Subcutaneous adipose tissue (tissue), 4 donors: ENCODE data around the gene CMTM8. TPM values are rescaled to one million over a fixed set of nuclear protein-coding genes. Genes with fewer than 3 reads are reported as not detected.

Experiments
- CTCF ChIP-seq: fragments of 450-650 bp; IDR thresholded peaks from one replicate; pipeline ENCODE4 v1.5.1; 2016; ENCODE audit warnings: low read depth, mild to moderate bottlenecking, control low read depth, antibody characterized with exemption, moderate library complexity
- total RNA-seq, 4 donors: library from RNA; depleted of rRNA; stranded (reverse); fragments of >200 nt; gene quantifications; one replicate each; pipeline ENCODE4 v1.1.0, GENCODE V29; 2016

Gene CMTM8
- total RNA-seq, 4 donors from 2014 or later: 1.9 to 10.5 (median 4.8) TPM

DNA sequence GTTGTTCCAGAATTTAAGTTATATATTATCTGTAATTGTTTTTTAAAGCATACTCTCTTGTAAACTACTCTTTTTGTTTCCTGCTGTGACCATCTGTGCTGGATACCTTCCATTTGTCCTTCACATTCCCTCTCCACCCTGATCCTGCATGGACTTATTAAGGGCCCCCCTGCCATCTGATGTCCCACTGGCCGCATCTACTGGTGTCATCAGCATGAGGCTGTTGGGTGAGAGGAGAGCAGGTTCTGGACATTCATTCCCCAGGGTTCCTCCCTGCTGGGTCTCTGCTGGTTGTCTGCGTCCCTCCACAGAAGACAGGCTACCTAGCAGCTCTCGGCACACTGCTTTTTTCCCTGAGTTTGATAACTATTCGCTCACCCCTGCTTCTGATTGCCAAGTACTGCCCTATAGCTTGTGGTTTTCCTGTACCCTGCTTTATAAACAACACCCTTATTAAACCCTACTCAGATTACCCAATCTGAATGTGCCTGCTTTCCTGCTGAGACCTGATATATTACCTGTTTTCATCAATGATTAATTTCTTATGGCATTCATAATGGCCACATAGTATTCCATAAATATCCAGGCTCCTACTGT lies 7.7 kb downstream of the CMTM8 start:
- TF ChIP-seq CTCF: no peak

DNA sequence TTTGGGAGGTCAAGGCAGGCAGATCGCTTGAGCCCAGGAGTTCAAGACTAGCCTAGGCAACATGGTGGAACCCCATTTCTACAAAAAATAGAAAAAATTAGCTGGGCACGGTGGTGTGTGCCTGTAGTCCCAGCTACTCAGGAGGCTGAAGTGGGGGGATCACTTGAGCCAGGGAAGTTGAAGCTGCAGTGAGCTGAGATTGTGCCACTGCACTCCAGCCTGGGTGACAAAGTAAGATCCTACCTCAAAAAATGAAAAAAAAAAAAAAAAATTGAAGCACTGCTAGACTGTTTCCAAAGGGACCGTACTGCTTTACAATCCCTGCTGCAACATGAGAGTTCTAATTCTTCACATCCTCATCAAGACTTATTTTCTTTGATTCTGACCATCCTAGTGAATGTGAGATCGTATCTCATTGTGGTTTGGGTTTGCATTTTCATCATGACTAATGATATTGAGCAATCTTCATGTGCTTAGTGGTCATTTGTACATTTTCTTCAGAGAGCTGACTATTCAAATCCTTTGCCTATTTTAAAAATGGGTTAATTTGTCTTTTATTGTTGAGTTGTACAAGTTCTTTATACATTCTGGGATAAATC lies 10.8 kb downstream of the CMTM8 start:
- TF ChIP-seq CTCF: no peak

- no peak for TF ChIP-seq CTCF
Observed at GRCh38 chr3:32254268-32254667, 15.8 kb downstream of the CMTM8 start.

DNA sequence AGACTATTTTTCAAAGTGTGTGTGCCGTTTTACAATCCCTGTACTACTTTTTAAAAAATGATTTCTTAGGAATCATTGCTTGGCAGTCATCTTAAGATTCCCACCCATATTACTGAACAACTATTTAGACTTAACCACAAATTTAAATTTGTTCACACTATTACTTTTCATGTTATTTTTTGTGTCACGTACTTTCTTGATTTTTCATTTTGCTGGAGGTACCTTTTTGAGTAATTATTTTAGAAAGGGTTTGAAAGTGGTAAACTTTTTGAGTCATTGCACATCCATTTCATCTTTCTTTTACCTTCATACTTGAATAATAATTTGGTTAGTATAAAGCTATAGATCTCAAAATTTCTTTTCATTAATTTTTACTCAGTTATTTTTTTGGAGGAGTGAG lies 16.9 kb downstream of the CMTM8 start:
- TF ChIP-seq CTCF: no peak

DNA sequence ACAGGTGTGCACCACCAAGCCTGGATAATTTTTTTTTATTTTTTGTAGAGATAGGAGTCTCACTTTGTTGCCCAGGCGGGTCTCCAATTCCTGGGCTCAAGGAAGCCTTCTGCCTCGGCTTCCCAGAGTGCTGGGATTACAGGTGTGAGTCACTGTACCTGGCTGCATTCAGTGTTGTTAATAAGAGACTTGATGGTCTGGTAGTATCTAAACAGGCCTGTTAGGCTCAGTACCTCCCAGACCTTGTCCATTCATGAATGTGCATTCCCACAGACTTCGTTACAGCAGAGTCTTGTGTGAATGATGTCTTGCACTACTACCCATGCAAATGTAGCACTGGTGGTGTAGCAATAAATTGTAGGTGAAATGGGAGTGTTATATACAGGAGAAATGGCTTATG lies 17.7 kb downstream of the CMTM8 start:
- TF ChIP-seq CTCF: no peak

GRCh38 chr3:32257042-32257441 lies 18.6 kb downstream of the CMTM8 start:
- TF ChIP-seq CTCF: no peak

- TF ChIP-seq CTCF: no peak
Observed at GRCh38 chr3:32257641-32258438, 19.4 kb downstream of the CMTM8 start.
